Measurements from ENCODE around the gene ZNF516.

ZNF516 gene

GRCh38 chr18:76457957-76458356 lies 37.1 kb downstream of the ZNF516 start:
- Histone ChIP-seq H3K9me3 (ENCODE audit: low read length) (no peaks in the 10 kb centered on the region), H3K4me3 (ENCODE audit: low read depth, low read length, poor library complexity, severe bottlenecking) (no peak overlapping the region), H4K20me1 (ENCODE audit: insufficient read depth, low read length) (no peaks in the 10 kb centered on the region), H3K4me2 (ENCODE audit: low read length) (no peak overlapping the region), H3K4me1 (ENCODE audit: insufficient read depth, low read length, severe bottlenecking) (peaks cover 17% of the 10 kb centered on the region), H3K79me2 (ENCODE audit: insufficient read depth, low read length) (no peaks in the 10 kb centered on the region), H3F3A (ENCODE audit: insufficient read depth, low read length) (no peaks in the 10 kb centered on the region), H2AFZ (ENCODE audit: low read length) (no peak overlapping the region), H3K9me2 (ENCODE audit: low read depth, low read length) (no peaks in the 10 kb centered on the region), H3K27ac (ENCODE audit: low read depth, low read length, poor library complexity, severe bottlenecking) (no peak overlapping the region), H3K9ac (ENCODE audit: low read length) (no peak overlapping the region), H3K27me3 (ENCODE audit: insufficient read depth, low read length) (no peaks in the 10 kb centered on the region), H3K36me3 (ENCODE audit: insufficient read depth, low read length) (0 out of 2 replicates have a peak, but pooled peaks cover 7% of the 10 kb centered on the region)
- no peak for TF ChIP-seq CTCF (IDR thresholded peaks at IDR 0.05; ENCODE audit: low read length)

- Histone ChIP-seq H3F3A (ENCODE audit: insufficient read depth, low read length) (no peaks in the 10 kb centered on the region), H3K27ac (ENCODE audit: low read depth, low read length, poor library complexity, severe bottlenecking) (no peak overlapping the region), H4K20me1 (ENCODE audit: insufficient read depth, low read length) (no peaks in the 10 kb centered on the region), H3K36me3 (ENCODE audit: insufficient read depth, low read length) (0 out of 2 replicates have a peak, but pooled peaks cover 7% of the 10 kb centered on the region), H3K4me1 (ENCODE audit: insufficient read depth, low read length, severe bottlenecking) (peaks cover 17% of the 10 kb centered on the region), H3K79me2 (ENCODE audit: insufficient read depth, low read length) (no peaks in the 10 kb centered on the region), H3K27me3 (ENCODE audit: insufficient read depth, low read length) (no peaks in the 10 kb centered on the region), H3K9ac (ENCODE audit: low read length) (no peak overlapping the region), H3K9me2 (ENCODE audit: low read depth, low read length) (no peaks in the 10 kb centered on the region), H3K4me2 (ENCODE audit: low read length) (no peak overlapping the region), H3K9me3 (ENCODE audit: low read length) (no peaks in the 10 kb centered on the region), H3K4me3 (ENCODE audit: low read depth, low read length, poor library complexity, severe bottlenecking) (no peak overlapping the region), H2AFZ (ENCODE audit: low read length) (no peak overlapping the region)
- TF ChIP-seq CTCF (IDR thresholded peaks at IDR 0.05; ENCODE audit: low read length) = no peak
- no peak for TF ChIP-seq EZH2 (IDR thresholded peaks at IDR 0.05; ENCODE audit: borderline replicate concordance, low read length)
Observed at GRCh38 chr18:76457475-76457874, 37.6 kb downstream of the ZNF516 start.

GRCh38 chr18:76456823-76457222 lies 38.2 kb downstream of the ZNF516 start:
- Histone ChIP-seq H3F3A (ENCODE audit: insufficient read depth, low read length) (no peaks in the 10 kb centered on the region), H3K9me2 (ENCODE audit: low read depth, low read length) (no peaks in the 10 kb centered on the region), H4K20me1 (ENCODE audit: insufficient read depth, low read length) (0 out of 2 replicates have a peak, but pooled peaks cover 4% of the 10 kb centered on the region), H3K4me1 (ENCODE audit: insufficient read depth, low read length, severe bottlenecking) (peaks cover 17% of the 10 kb centered on the region), H3K27ac (ENCODE audit: low read depth, low read length, poor library complexity, severe bottlenecking) (no peak overlapping the region), H3K9me3 (ENCODE audit: low read length) (no peaks in the 10 kb centered on the region), H3K36me3 (ENCODE audit: insufficient read depth, low read length) (0 out of 2 replicates have a peak, but pooled peaks cover 4% of the 10 kb centered on the region), H3K79me2 (ENCODE audit: insufficient read depth, low read length) (peaks cover 4% of the 10 kb centered on the region; the same call in 1 of the 2 replicates), H3K4me3 (ENCODE audit: low read depth, low read length, poor library complexity, severe bottlenecking) (no peak overlapping the region), H2AFZ (ENCODE audit: low read length) (no peak overlapping the region), H3K27me3 (ENCODE audit: insufficient read depth, low read length) (no peaks in the 10 kb centered on the region), H3K4me2 (ENCODE audit: low read length) (no peak overlapping the region), H3K9ac (ENCODE audit: low read length) (no peak overlapping the region)
- no peak for TF ChIP-seq CTCF (IDR thresholded peaks at IDR 0.05; ENCODE audit: low read length)
- TF ChIP-seq EZH2 (IDR thresholded peaks at IDR 0.05; ENCODE audit: borderline replicate concordance, low read length) = no peak

All from OCI-LY1 (cell line).